Astrocyte of the hippocampus (primary cell): ENCODE results near the gene SNX13.
A peak's percentile ranks its signal among the peaks of the same experiment; 100 is the strongest.

ENCODE experiments used
- DNase-seq: peaks from one replicate; pipeline ENCODE4 v3.0.0; 2011; ENCODE audit warnings: low read depth, low spot score

Gene SNX13

GRCh38 chr7:17782216-17782549 lies 158.1 kb downstream of the SNX13 start:
- DNase-seq, result no peak

GRCh38 chr7:17781491-17782215 lies 158.6 kb downstream of the SNX13 start:
- peak; percentile 90 for DNase-seq

GRCh38 chr7:17779381-17779780 lies 160.9 kb downstream of the SNX13 start:
- no peak for DNase-seq

GRCh38 chr7:17774716-17775288 lies 165.5 kb downstream of the SNX13 start:
- peak; percentile 16 for DNase-seq

GRCh38 chr7:17774248-17774647 lies 166.0 kb downstream of the SNX13 start:
- peak; percentile 79 for DNase-seq

- DNase-seq, result peak; percentile 70
These were observed 167.0 kb downstream of the SNX13 start for GRCh38 chr7:17773289-17773626.

- peak; percentile 11 for DNase-seq
These were observed 167.6 kb downstream of the SNX13 start for GRCh38 chr7:17772581-17773288.

- DNase-seq, result no peak
These were observed 168.3 kb downstream of the SNX13 start for GRCh38 chr7:17771901-17772408.

- DNase-seq, result no peak
These were observed 169.5 kb downstream of the SNX13 start for GRCh38 chr7:17770710-17771375.

GRCh38 chr7:17769918-17770317 lies 170.4 kb downstream of the SNX13 start:
- DNase-seq, result peak; percentile 80

- no peak for DNase-seq
These were observed 182.3 kb downstream of the SNX13 start for GRCh38 chr7:17758008-17758407.

- DNase-seq, result no peak
These were observed 194.2 kb downstream of the SNX13 start for GRCh38 chr7:17746020-17746530.

- DNase-seq, result no peak
These were observed 194.7 kb downstream of the SNX13 start for GRCh38 chr7:17745610-17746009.

GRCh38 chr7:17743316-17743715 lies 197.0 kb downstream of the SNX13 start:
- no peak for DNase-seq

GRCh38 chr7:17741426-17741825 lies 198.9 kb downstream of the SNX13 start:
- DNase-seq, result no peak
